ENCODE measurements around the gene ENTHD1.

The ENTHD1 gene

GRCh38 chr22:39715778-39716495, 177.6 kb downstream of the ENTHD1 start:
- no peak for DNase-seq (ENCODE audit: low read depth)

GRCh38 chr22:39714321-39714720, 179.2 kb downstream of the ENTHD1 start:
- DNase-seq (ENCODE audit: low read depth), result no peak

GRCh38 chr22:39713799-39714290, 179.7 kb downstream of the ENTHD1 start:
- DNase-seq (ENCODE audit: low read depth), result no peak

GRCh38 chr22:39712751-39713525, 180.6 kb downstream of the ENTHD1 start:
- DNase-seq (ENCODE audit: low read depth), result no peak

GRCh38 chr22:39712081-39712480, 181.5 kb downstream of the ENTHD1 start:
- DNase-seq (ENCODE audit: low read depth), result no peak

- no peak for DNase-seq (ENCODE audit: low read depth)
These were observed 183.0 kb downstream of the ENTHD1 start for GRCh38 chr22:39710380-39711150.

- DNase-seq (ENCODE audit: low read depth), result no peak
These were observed 185.7 kb downstream of the ENTHD1 start for GRCh38 chr22:39707816-39708215.

GRCh38 chr22:39707351-39707750, 186.2 kb downstream of the ENTHD1 start:
- no peak for DNase-seq (ENCODE audit: low read depth)

- no peak for DNase-seq (ENCODE audit: low read depth)
These were observed 187.0 kb downstream of the ENTHD1 start for GRCh38 chr22:39706376-39707140.

GRCh38 chr22:39705386-39705785, 188.2 kb downstream of the ENTHD1 start:
- DNase-seq (ENCODE audit: low read depth), result no peak

GRCh38 chr22:39703928-39704639, 189.5 kb downstream of the ENTHD1 start:
- no peak for DNase-seq (ENCODE audit: low read depth)

GRCh38 chr22:39703091-39703490, 190.5 kb downstream of the ENTHD1 start:
- no peak for DNase-seq (ENCODE audit: low read depth)

GRCh38 chr22:39700565-39700964, 193.0 kb downstream of the ENTHD1 start:
- DNase-seq (ENCODE audit: low read depth), result no peak

- no peak for DNase-seq (ENCODE audit: low read depth)
These were observed 193.8 kb downstream of the ENTHD1 start for GRCh38 chr22:39699631-39700360.

GRCh38 chr22:39697790-39698430, 195.7 kb downstream of the ENTHD1 start:
- DNase-seq (ENCODE audit: low read depth), result no peak

GRCh38 chr22:39693943-39694500, 199.5 kb downstream of the ENTHD1 start:
- DNase-seq (ENCODE audit: low read depth), result no peak
